Type B pancreatic cell (in vitro differentiated cells): ENCODE results near the gene NOBOX. TPM values are rescaled to one million over a fixed set of nuclear protein-coding genes. Genes with fewer than 3 reads are reported as not detected.

Experiments used
- DNase-seq: peaks from one replicate; pipeline ENCODE4 v3.0.0; 2021; ENCODE audit warnings: mixed read lengths; ENCODE audit not compliant: unreplicated experiment; ENCODE audit errors: extremely low spot score
- H3K27ac Mint-ChIP-seq: 2 replicates; pipeline ENCODE4 v1.8.0; 2021; ENCODE audit warnings: mild to moderate bottlenecking, mixed read lengths
- H3K27me3 Mint-ChIP-seq: 2 replicates; pipeline ENCODE4 v1.8.0; 2021; ENCODE audit warnings: mixed read lengths
- H3K36me3 Mint-ChIP-seq: 2 replicates; pipeline ENCODE4 v1.8.0; 2021; ENCODE audit warnings: mixed read lengths
- H3K4me1 Mint-ChIP-seq: one replicate; pipeline ENCODE4 v1.8.0; 2021; ENCODE audit warnings: mixed read lengths; ENCODE audit not compliant: unreplicated experiment
- H3K4me3 Mint-ChIP-seq: 2 replicates; pipeline ENCODE4 v1.8.0; 2021; ENCODE audit warnings: mild to moderate bottlenecking, mixed read lengths
- H3K9me3 Mint-ChIP-seq: 2 replicates; pipeline ENCODE4 v1.8.0; 2021; ENCODE audit warnings: mixed read lengths
- CTCF ChIP-seq: fragments of 200-600 bp; sonication (generic); conservative IDR thresholded peaks from 2 replicates; pipeline ENCODE4 v1.5.0; 2021; ENCODE audit warnings: antibody characterized with exemption, mild to moderate bottlenecking
- total RNA-seq: library from RNA; stranded (reverse); gene quantifications from 2 replicates; pipeline ENCODE4 v1.2.1, GENCODE V29; 2021; ENCODE audit warnings: low replicate concordance

Gene NOBOX
- total RNA-seq, 1 donor from 2014 or later = not detected

GRCh38 chr7:144391823-144392255 lies 11.7 kb downstream of the NOBOX start:
- H3K27ac Mint-ChIP-seq = peak overlapping the region; percentile 20
- DNase-seq = no peak
- H3K4me3 Mint-ChIP-seq = peak overlapping the region; percentile 1
- no peaks in the 10 kb centered on the region for H3K9me3 Mint-ChIP-seq
- H3K27me3 Mint-ChIP-seq = no peaks in the 10 kb centered on the region
- peak; percentile 85 for TF ChIP-seq CTCF
- no peaks in the 10 kb centered on the region for H3K36me3 Mint-ChIP-seq
- peaks cover 11% of the 10 kb centered on the region for H3K4me1 Mint-ChIP-seq

GRCh38 chr7:144391014-144391413 lies 12.5 kb downstream of the NOBOX start:
- Mint-ChIP-seq H3K4me3 (no peak overlapping the region), H3K27ac (no peak overlapping the region), H3K9me3 (no peaks in the 10 kb centered on the region), H3K4me1 (peaks cover 11% of the 10 kb centered on the region), H3K27me3 (no peaks in the 10 kb centered on the region), H3K36me3 (no peaks in the 10 kb centered on the region)
- no peak for TF ChIP-seq CTCF
- DNase-seq = peak; percentile 7

- peak; percentile 8 for DNase-seq
- H3K27ac Mint-ChIP-seq = no peak overlapping the region
- no peaks in the 10 kb centered on the region for H3K9me3 Mint-ChIP-seq
- no peak overlapping the region for H3K4me3 Mint-ChIP-seq
- H3K4me1 Mint-ChIP-seq = peaks cover 11% of the 10 kb centered on the region
- no peaks in the 10 kb centered on the region for H3K27me3 Mint-ChIP-seq
- TF ChIP-seq CTCF = no peak
- H3K36me3 Mint-ChIP-seq = no peaks in the 10 kb centered on the region
Observed at GRCh38 chr7:144390481-144390880, 13.0 kb downstream of the NOBOX start.

- DNase-seq = no peak
- no peaks in the 10 kb centered on the region for H3K9me3 Mint-ChIP-seq
Observed at GRCh38 chr7:144388950-144389349, 14.5 kb downstream of the NOBOX start.

GRCh38 chr7:144386741-144387140 lies 16.8 kb downstream of the NOBOX start:
- H3K27me3 Mint-ChIP-seq = no peaks in the 10 kb centered on the region
- no peaks in the 10 kb centered on the region for H3K36me3 Mint-ChIP-seq
- H3K9me3 Mint-ChIP-seq = no peaks in the 10 kb centered on the region
- H3K4me3 Mint-ChIP-seq = no peak overlapping the region
- DNase-seq = no peak
- H3K27ac Mint-ChIP-seq = no peak overlapping the region
- H3K4me1 Mint-ChIP-seq = peaks cover 14% of the 10 kb centered on the region
- TF ChIP-seq CTCF = no peak

More at GRCh38 chr7:144388950-144389349, 14.5 kb downstream of the NOBOX start:
- TF ChIP-seq CTCF = no peak
- Mint-ChIP-seq H3K4me1 (peaks cover 17% of the 10 kb centered on the region), H3K27me3 (no peaks in the 10 kb centered on the region), H3K36me3 (no peaks in the 10 kb centered on the region), H3K27ac (peak overlapping the region; percentile 25), H3K4me3 (no peak overlapping the region)
